IPS-18a (cell line): ENCODE results near the gene VTI1B.
A peak's percentile ranks its signal among the peaks of the same experiment; 100 is the strongest.
"Not testable (repeated sequence)": the region's sequence is repeated elsewhere in the genome, so short reads cannot be mapped to it uniquely, and the experiment has no call there.

Experiments used
- H3K27ac ChIP-seq: one replicate; pipeline ENCODE4 v1.5.1; 2013; ENCODE audit warnings: low read length
- H3K27me3 ChIP-seq: one replicate; pipeline ENCODE4 v1.6.1; 2013; ENCODE audit warnings: mild to moderate bottlenecking, low read length; ENCODE audit not compliant: control insufficient read depth, insufficient read depth
- H3K36me3 ChIP-seq: one replicate; pipeline ENCODE4 v1.6.1; 2013; ENCODE audit warnings: low read depth, low read length; ENCODE audit not compliant: control insufficient read depth
- H3K4me1 ChIP-seq: one replicate; pipeline ENCODE4 v1.6.1; 2013; ENCODE audit warnings: low read depth, low read length; ENCODE audit not compliant: control insufficient read depth
- H3K4me3 ChIP-seq: one replicate; pipeline ENCODE4 v1.5.1; 2013; ENCODE audit warnings: low read length
- H3K9ac ChIP-seq: one replicate; pipeline ENCODE4 v1.6.1; 2013; ENCODE audit warnings: mild to moderate bottlenecking, low read length, moderate library complexity
- H3K9me3 ChIP-seq: one replicate; pipeline ENCODE4 v1.6.1; 2013; ENCODE audit warnings: low read depth, low read length; ENCODE audit not compliant: control insufficient read depth

The VTI1B gene

GRCh38 chr14:67623114-67623513 lies 51.3 kb downstream of the VTI1B start:
- H3K9me3 ChIP-seq: no peaks in the 10 kb centered on the region
- no peaks in the 10 kb centered on the region for H3K36me3 ChIP-seq
- no peak overlapping the region for H3K4me3 ChIP-seq
- peak overlapping the region; percentile 1 for H3K9ac ChIP-seq
- peaks cover 8% of the 10 kb centered on the region for H3K4me1 ChIP-seq
- H3K27me3 ChIP-seq: peaks cover 9% of the 10 kb centered on the region
- no peak overlapping the region for H3K27ac ChIP-seq

- Histone ChIP-seq H3K36me3 (no peaks in the 10 kb centered on the region), H3K9me3 (no peaks in the 10 kb centered on the region), H3K27me3 (peaks cover 9% of the 10 kb centered on the region), H3K9ac (peak overlapping the region; percentile 1), H3K4me1 (peaks cover 8% of the 10 kb centered on the region), H3K4me3 (no peak overlapping the region), H3K27ac (no peak overlapping the region)
These were observed 51.8 kb downstream of the VTI1B start for GRCh38 chr14:67622675-67623074.

- Histone ChIP-seq H3K9me3 (no peaks in the 10 kb centered on the region), H3K4me3 (peak overlapping the region; percentile 84), H3K27ac (no peak overlapping the region), H3K4me1 (peaks cover 8% of the 10 kb centered on the region), H3K36me3 (no peaks in the 10 kb centered on the region), H3K9ac (peak overlapping the region; percentile 70), H3K27me3 (peaks cover 14% of the 10 kb centered on the region)
These were observed 54.1 kb downstream of the VTI1B start for GRCh38 chr14:67620217-67620785.

GRCh38 chr14:67619446-67620216 lies 54.8 kb downstream of the VTI1B start, which contains the start of gene ARG2:
Gene ARG2 (plus strand): TSS chr14:67619920. CDS start chr14:67619978, 58 bp downstream.
- no peak within 1 kb of the TSS for H3K27ac ChIP-seq

GRCh38 chr14:67618617-67619063 lies 55.8 kb downstream of the VTI1B start:
- Histone ChIP-seq H3K36me3 (no peaks in the 10 kb centered on the region), H3K27ac (no peak overlapping the region), H3K9me3 (no peaks in the 10 kb centered on the region), H3K27me3 (peaks cover 15% of the 10 kb centered on the region), H3K4me1 (peaks cover 8% of the 10 kb centered on the region), H3K9ac (peak overlapping the region; percentile 70), H3K4me3 (no peak overlapping the region)

More at GRCh38 chr14:67619446-67620216, 54.8 kb downstream of the VTI1B start, which contains the start of gene ARG2:
- no peaks in the 10 kb centered on the region for H3K36me3 ChIP-seq
- H3K9ac ChIP-seq: peak within 1 kb of the TSS; percentile 70
- peak within 1 kb of the TSS; percentile 84 for H3K4me3 ChIP-seq
- H3K27me3 ChIP-seq: peaks cover 14% of the 10 kb centered on the region
- H3K4me1 ChIP-seq: peaks cover 8% of the 10 kb centered on the region
- H3K9me3 ChIP-seq: no peaks in the 10 kb centered on the region

- Histone ChIP-seq H3K4me3 (no peak overlapping the region), H3K9me3 (no peaks in the 10 kb centered on the region), H3K36me3 (no peaks in the 10 kb centered on the region), H3K9ac (no peak overlapping the region), H3K27me3 (peaks cover 76% of the 10 kb centered on the region), H3K27ac (no peak overlapping the region), H3K4me1 (no peaks in the 10 kb centered on the region)
These were observed 63.9 kb downstream of the VTI1B start for GRCh38 chr14:67610491-67610890.

GRCh38 chr14:67609642-67610310 lies 64.7 kb downstream of the VTI1B start:
- Histone ChIP-seq H3K27ac (no peak overlapping the region), H3K9ac (no peak overlapping the region), H3K36me3 (no peaks in the 10 kb centered on the region), H3K27me3 (peaks cover 83% of the 10 kb centered on the region), H3K4me3 (no peak overlapping the region), H3K9me3 (no peaks in the 10 kb centered on the region), H3K4me1 (no peaks in the 10 kb centered on the region)

- Histone ChIP-seq H3K36me3 (no peaks in the 10 kb centered on the region), H3K4me1 (no peaks in the 10 kb centered on the region), H3K9ac (no peak overlapping the region), H3K27ac (no peak overlapping the region), H3K4me3 (no peak overlapping the region), H3K27me3 (peaks cover 94% of the 10 kb centered on the region), H3K9me3 (no peaks in the 10 kb centered on the region)
These were observed 66.8 kb downstream of the VTI1B start for GRCh38 chr14:67607646-67608045.

GRCh38 chr14:67602995-67603545 lies 71.4 kb downstream of the VTI1B start:
- no peaks in the 10 kb centered on the region for H3K9me3 ChIP-seq
- no peak overlapping the region for H3K9ac ChIP-seq
- no peak overlapping the region for H3K4me3 ChIP-seq
- no peaks in the 10 kb centered on the region for H3K4me1 ChIP-seq
- H3K36me3 ChIP-seq: no peaks in the 10 kb centered on the region
- peaks cover 89% of the 10 kb centered on the region for H3K27me3 ChIP-seq
- no peak overlapping the region for H3K27ac ChIP-seq

- Histone ChIP-seq H3K9ac (no peak overlapping the region), H3K27me3 (peaks cover 82% of the 10 kb centered on the region)
These were observed 72.4 kb downstream of the VTI1B start for GRCh38 chr14:67602076-67602475.

GRCh38 chr14:67600562-67600974 lies 73.9 kb downstream of the VTI1B start:
- not testable (repeated sequence) for H3K4me1 ChIP-seq, H3K27ac ChIP-seq, H3K9ac ChIP-seq, H3K36me3 ChIP-seq, H3K9me3 ChIP-seq
- peak overlapping the region; percentile 83 for H3K4me3 ChIP-seq
- peaks cover 67% of the 10 kb centered on the region for H3K27me3 ChIP-seq

More at GRCh38 chr14:67602076-67602475, 72.4 kb downstream of the VTI1B start:
- Histone ChIP-seq H3K27ac (no peak overlapping the region), H3K4me1 (no peaks in the 10 kb centered on the region), H3K4me3 (no peak overlapping the region), H3K36me3 (no peaks in the 10 kb centered on the region), H3K9me3 (no peaks in the 10 kb centered on the region)
